ENCODE results near the gene TAL2. TPM values are rescaled to one million over a fixed set of nuclear protein-coding genes. Genes with fewer than 3 reads are reported as not detected.

The TAL2 gene
- total RNA-seq, 1 experiment from 2014 or later, result not detected

GRCh38 chr9:105706156-105706555 lies 43.9 kb downstream of the TAL2 start:
- DNase-seq (ENCODE audit: low read depth), result no peak

- no peak for DNase-seq (ENCODE audit: low read depth)
Measured at GRCh38 chr9:105708405-105708804, 46.1 kb downstream of the TAL2 start.

GRCh38 chr9:105710638-105711037 lies 48.4 kb downstream of the TAL2 start:
- no peak for DNase-seq (ENCODE audit: low read depth)

GRCh38 chr9:105711867-105712266 lies 49.6 kb downstream of the TAL2 start:
- no peak for DNase-seq (ENCODE audit: low read depth)

GRCh38 chr9:105712297-105712696 lies 50.0 kb downstream of the TAL2 start:
- no peak for DNase-seq (ENCODE audit: low read depth)

Other genes starting within 250 kb of the TAL2 start
- gene FSD1L, start 214.4 kb upstream of the TAL2 start, total RNA-seq (2014; rRNA removed; shearing (Covaris generic)), result 1.8 and 2.7 TPM in 2 replicates
- gene FKTN, start 104.3 kb upstream of the TAL2 start, total RNA-seq (2014; rRNA removed; shearing (Covaris generic)), result 10.4 and 10.5 TPM in 2 replicates
- 13.9 and 18.3 TPM in 2 replicates for gene TMEM38B, start 32.1 kb downstream of the TAL2 start, total RNA-seq (2014; rRNA removed; shearing (Covaris generic))